ENCODE data around the gene PTBP2. TPM values are rescaled to one million over a fixed set of nuclear protein-coding genes. Genes with fewer than 3 reads are reported as not detected.

PTBP2 gene
- 16.0 and 40.6 TPM in 2 replicates for total RNA-seq (ENCODE audit: low replicate concordance)
- long read RNA-seq, full-length matches to known transcripts = 9 of 17 reads
- long read RNA-seq, partial matches to known transcripts = 1 of 17 reads
- long read RNA-seq, other reads (novel, unspliced or antisense) = 7 of 17 reads

- no peaks in the 10 kb centered on the region for H3K27me3 Mint-ChIP-seq
- H3K36me3 Mint-ChIP-seq = peaks cover 15% of the 10 kb centered on the region
- H3K27ac Mint-ChIP-seq = peak within 1 kb of the TSS; percentile 93
- TF ChIP-seq CTCF (conservative IDR thresholded peaks at IDR 0.05) = no peak
- peaks cover 17% of the 10 kb centered on the region for H3K4me1 Mint-ChIP-seq (ENCODE audit: unreplicated experiment)
- H3K4me3 Mint-ChIP-seq = peak within 1 kb of the TSS; percentile 96
- DNase-seq (ENCODE audit: extremely low spot score, unreplicated experiment) = peak; percentile 88
- peaks cover 3% of the 10 kb centered on the region for H3K9me3 Mint-ChIP-seq
Measured at GRCh38 chr1:96721416-96722160, at the start of gene PTBP2. Gene PTBP2 (plus strand): TSS chr1:96721784. CDS start chr1:96721865, 81 bp downstream.

GRCh38 chr1:96674915-96675314, 46.7 kb upstream of the PTBP2 start:
- H3K4me1 Mint-ChIP-seq (ENCODE audit: unreplicated experiment) = no peaks in the 10 kb centered on the region
- H3K4me3 Mint-ChIP-seq = no peak overlapping the region
- TF ChIP-seq CTCF (conservative IDR thresholded peaks at IDR 0.05) = no peak
- no peaks in the 10 kb centered on the region for H3K27me3 Mint-ChIP-seq
- no peaks in the 10 kb centered on the region for H3K36me3 Mint-ChIP-seq
- no peak for DNase-seq (ENCODE audit: extremely low spot score, unreplicated experiment)
- H3K9me3 Mint-ChIP-seq = peaks cover 7% of the 10 kb centered on the region
- H3K27ac Mint-ChIP-seq = no peak overlapping the region

- H3K4me1 Mint-ChIP-seq (ENCODE audit: unreplicated experiment) = no peaks in the 10 kb centered on the region
- H3K27me3 Mint-ChIP-seq = no peaks in the 10 kb centered on the region
- no peak for DNase-seq (ENCODE audit: extremely low spot score, unreplicated experiment)
- no peaks in the 10 kb centered on the region for H3K9me3 Mint-ChIP-seq
- no peak overlapping the region for H3K4me3 Mint-ChIP-seq
- H3K27ac Mint-ChIP-seq = no peak overlapping the region
- no peaks in the 10 kb centered on the region for H3K36me3 Mint-ChIP-seq
- no peak for TF ChIP-seq CTCF (conservative IDR thresholded peaks at IDR 0.05)
Measured at GRCh38 chr1:96682056-96682455, 39.5 kb upstream of the PTBP2 start.

GRCh38 chr1:96683931-96684330, 37.7 kb upstream of the PTBP2 start:
- Mint-ChIP-seq H3K9me3 (no peaks in the 10 kb centered on the region), H3K4me1 (ENCODE audit: unreplicated experiment) (no peaks in the 10 kb centered on the region), H3K27me3 (no peaks in the 10 kb centered on the region), H3K4me3 (no peak overlapping the region), H3K36me3 (no peaks in the 10 kb centered on the region), H3K27ac (no peak overlapping the region)
- no peak for DNase-seq (ENCODE audit: extremely low spot score, unreplicated experiment)
- no peak for TF ChIP-seq CTCF (conservative IDR thresholded peaks at IDR 0.05)

- Mint-ChIP-seq H3K9me3 (no peaks in the 10 kb centered on the region), H3K27me3 (no peaks in the 10 kb centered on the region), H3K27ac (no peak overlapping the region), H3K36me3 (no peaks in the 10 kb centered on the region), H3K4me3 (no peak overlapping the region), H3K4me1 (ENCODE audit: unreplicated experiment) (no peaks in the 10 kb centered on the region)
- no peak for DNase-seq (ENCODE audit: extremely low spot score, unreplicated experiment)
- TF ChIP-seq CTCF (conservative IDR thresholded peaks at IDR 0.05) = no peak
Measured at GRCh38 chr1:96684744-96685143, 36.8 kb upstream of the PTBP2 start.
